Hepatocyte (in vitro differentiated cells): ENCODE results near the gene IL4I1. TPM values are rescaled to one million over a fixed set of nuclear protein-coding genes. Genes with fewer than 3 reads are reported as not detected.

Experiments
- DNase-seq: peaks from one replicate; pipeline ENCODE4 v3.0.0-alpha.2; 2016; ENCODE audit warnings: low spot score
- H2AFZ ChIP-seq: fragments of 200-600 bp; sonication (generic); 2 replicates; pipeline ENCODE4 v1.6.0; 2016; ENCODE audit warnings: antibody characterized with exemption, mild to moderate bottlenecking
- H3K27ac ChIP-seq: fragments of 200-600 bp; sonication (generic); 2 replicates; pipeline ENCODE4 v1.5.1; 2016; ENCODE audit warnings: mild to moderate bottlenecking
- H3K27me3 ChIP-seq: fragments of 200-600 bp; sonication (generic); 2 replicates; pipeline ENCODE4 v1.6.1; 2016
- H3K36me3 ChIP-seq: fragments of 200-600 bp; sonication (generic); replicated peaks from 2 replicates; pipeline ENCODE4 v1.5.1; 2016; ENCODE audit warnings: low read depth; ENCODE audit not compliant: insufficient read depth
- H3K4me1 ChIP-seq: fragments of 200-600 bp; sonication (generic); 2 replicates; pipeline ENCODE4 v1.5.1; 2016; ENCODE audit warnings: mild to moderate bottlenecking, moderate library complexity; ENCODE audit not compliant: insufficient read depth
- H3K4me2 ChIP-seq: fragments of 200-600 bp; sonication (generic); 2 replicates; pipeline ENCODE4 v1.6.0; 2016
- H3K4me3 ChIP-seq: fragments of 200-600 bp; sonication (generic); 2 replicates; pipeline ENCODE4 v1.5.1; 2016; ENCODE audit warnings: mild to moderate bottlenecking
- H3K79me2 ChIP-seq: fragments of 200-600 bp; sonication (generic); 2 replicates; pipeline ENCODE4 v1.6.0; 2017; ENCODE audit warnings: mild to moderate bottlenecking
- H3K9me2 ChIP-seq: fragments of 200-600 bp; sonication (generic); replicated peaks from 2 replicates; pipeline ENCODE4 v1.6.0; 2017; ENCODE audit warnings: mild to moderate bottlenecking; ENCODE audit not compliant: insufficient read depth
- H3K9me3 ChIP-seq: fragments of 200-600 bp; sonication (generic); 2 replicates; pipeline ENCODE4 v1.5.1; 2016; ENCODE audit warnings: low read depth, mild to moderate bottlenecking
- H4K20me1 ChIP-seq: fragments of 200-600 bp; sonication (generic); 2 replicates; pipeline ENCODE4 v1.6.0; 2016; ENCODE audit warnings: mild to moderate bottlenecking; ENCODE audit not compliant: insufficient read depth, poor library complexity, severe bottlenecking
- EZH2 ChIP-seq: fragments of 200-600 bp; sonication (generic); IDR thresholded peaks from 2 replicates; pipeline ENCODE4 v1.6.1; 2016; ENCODE audit warnings: antibody characterized with exemption, mild to moderate bottlenecking, borderline replicate concordance
- EZH2phosphoT487 ChIP-seq: fragments of 200-600 bp; sonication (generic); IDR thresholded peaks from one replicate; pipeline ENCODE4 v1.6.1; 2018; ENCODE audit warnings: antibody characterized with exemption, mild to moderate bottlenecking, low read depth, moderate library complexity; ENCODE audit not compliant: unreplicated experiment, severe bottlenecking
- WGBS: methylation state at CpG from one replicate; pipeline ENCODE4 v1.1.6; 2016; ENCODE audit warnings: low lambda C conversion rate; ENCODE audit errors: missing lambda C conversion rate; 5-methylcytosine and 5-hydroxymethylcytosine counted together
- polyA plus RNA-seq: library from polyadenylated mRNA; unstranded; fragments of >200 nt; fragmentation: Nextera tagmentation; extraction: Ambion mirVana; gene quantifications from 2 replicates; pipeline ENCODE4 v1.2.1, GENCODE V29; 2016
- total RNA-seq: library from RNA; depleted of rRNA; stranded (reverse); fragments of >200 nt; gene quantifications from 2 replicates; pipeline ENCODE4 v1.2.3, GENCODE V29; 2014
- TF ChIP-seq, protein P1 (sequence below): fragments of 200-600 bp; sonication (generic); IDR thresholded peaks from 2 replicates; pipeline ENCODE4 v1.5.1; 2016; ENCODE audit warnings: antibody characterized with exemption, mild to moderate bottlenecking; ENCODE audit not compliant: poor library complexity

IL4I1 gene
- total and polyA plus RNA-seq, 2 experiments from 2014 or later: 0.33 to 0.60 TPM

DNA sequence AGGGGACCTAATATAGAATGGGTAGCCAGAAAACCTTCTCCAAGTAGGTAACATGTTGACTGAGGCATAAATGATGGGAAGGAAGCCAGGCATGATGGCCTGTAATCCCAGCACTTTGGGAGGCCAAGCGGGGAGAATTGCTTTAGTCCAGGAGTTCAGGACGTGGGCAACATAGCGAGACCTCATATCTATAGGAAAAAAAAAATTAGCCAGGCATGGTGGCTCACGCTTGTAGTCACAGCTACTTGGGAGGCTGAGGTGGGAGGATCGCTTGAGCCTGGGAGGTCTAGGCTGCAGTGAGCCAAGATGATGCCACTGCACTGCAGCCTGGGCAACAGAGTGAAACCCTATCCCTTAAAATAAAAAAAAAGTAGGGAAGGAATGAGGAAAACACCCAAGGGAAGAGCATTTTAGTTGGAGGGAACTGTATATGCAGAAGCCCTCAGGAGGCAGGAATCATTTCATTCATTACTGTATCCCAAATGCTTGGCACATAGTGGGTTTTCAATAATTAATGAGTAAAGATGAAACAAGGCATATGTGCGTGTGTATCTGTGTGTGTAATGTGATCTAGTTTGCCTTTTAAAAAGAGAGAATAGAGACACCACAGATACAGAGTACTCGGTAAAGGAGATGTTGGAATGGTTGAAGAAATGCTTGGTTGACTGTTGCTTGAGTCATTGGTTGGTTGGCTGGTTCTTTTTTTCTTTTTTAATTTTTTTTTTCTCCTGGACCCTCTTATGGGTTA is 34.8 kb upstream of the IL4I1 start:
- H3K4me3 ChIP-seq: no peak overlapping the region
- H3K4me1 ChIP-seq: peaks cover 8% of the 10 kb centered on the region
- H3K27me3 ChIP-seq: no peaks in the 10 kb centered on the region
- H3K9me2 ChIP-seq: no peaks in the 10 kb centered on the region
- H3K9me3 ChIP-seq: no peaks in the 10 kb centered on the region
- no peak overlapping the region for H3K27ac ChIP-seq
- no peaks in the 10 kb centered on the region for H3K36me3 ChIP-seq
- H3K4me2 ChIP-seq: no peak overlapping the region
- WGBS: over 99% methylated on average over 7 of the region's 7 CpGs
- TF ChIP-seq EZH2phosphoT487 (no peak), EZH2 (no peak)
- TF ChIP-seq, protein P1, sequence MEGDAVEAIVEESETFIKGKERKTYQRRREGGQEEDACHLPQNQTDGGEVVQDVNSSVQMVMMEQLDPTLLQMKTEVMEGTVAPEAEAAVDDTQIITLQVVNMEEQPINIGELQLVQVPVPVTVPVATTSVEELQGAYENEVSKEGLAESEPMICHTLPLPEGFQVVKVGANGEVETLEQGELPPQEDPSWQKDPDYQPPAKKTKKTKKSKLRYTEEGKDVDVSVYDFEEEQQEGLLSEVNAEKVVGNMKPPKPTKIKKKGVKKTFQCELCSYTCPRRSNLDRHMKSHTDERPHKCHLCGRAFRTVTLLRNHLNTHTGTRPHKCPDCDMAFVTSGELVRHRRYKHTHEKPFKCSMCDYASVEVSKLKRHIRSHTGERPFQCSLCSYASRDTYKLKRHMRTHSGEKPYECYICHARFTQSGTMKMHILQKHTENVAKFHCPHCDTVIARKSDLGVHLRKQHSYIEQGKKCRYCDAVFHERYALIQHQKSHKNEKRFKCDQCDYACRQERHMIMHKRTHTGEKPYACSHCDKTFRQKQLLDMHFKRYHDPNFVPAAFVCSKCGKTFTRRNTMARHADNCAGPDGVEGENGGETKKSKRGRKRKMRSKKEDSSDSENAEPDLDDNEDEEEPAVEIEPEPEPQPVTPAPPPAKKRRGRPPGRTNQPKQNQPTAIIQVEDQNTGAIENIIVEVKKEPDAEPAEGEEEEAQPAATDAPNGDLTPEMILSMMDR: no peak
- DNase-seq: no peak
- H4K20me1 ChIP-seq: no peaks in the 10 kb centered on the region
- H2AFZ ChIP-seq: no peak overlapping the region
- peaks cover 17% of the 10 kb centered on the region for H3K79me2 ChIP-seq

DNA sequence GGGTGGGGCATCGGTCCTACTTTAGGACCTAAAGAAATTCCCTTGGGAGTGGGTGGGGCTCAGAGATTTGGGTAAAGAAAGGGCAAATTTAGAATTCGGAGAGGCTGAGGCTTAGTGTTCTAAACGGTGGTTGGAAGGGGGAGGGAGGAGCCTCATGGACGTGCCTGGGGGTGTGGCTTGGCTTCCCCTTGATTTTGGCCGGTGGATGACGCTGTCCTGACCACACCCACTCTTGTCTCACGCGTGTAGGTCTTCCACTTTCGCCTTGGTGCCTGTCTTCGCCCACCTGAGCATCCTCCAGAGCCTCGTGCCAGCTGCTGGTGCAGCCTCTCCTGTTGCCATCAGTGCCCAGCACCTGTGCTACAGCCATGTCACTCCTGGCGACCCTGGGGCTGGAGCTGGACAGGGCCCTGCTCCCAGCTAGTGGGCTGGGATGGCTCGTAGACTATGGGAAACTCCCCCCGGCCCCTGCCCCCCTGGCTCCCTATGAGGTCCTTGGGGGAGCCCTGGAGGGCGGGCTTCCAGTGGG is 33.9 kb upstream of the IL4I1 start:
- Histone ChIP-seq H4K20me1 (no peaks in the 10 kb centered on the region), H3K9me2 (no peaks in the 10 kb centered on the region), H3K27ac (no peak overlapping the region), H3K27me3 (no peaks in the 10 kb centered on the region), H3K9me3 (no peaks in the 10 kb centered on the region), H3K4me3 (no peak overlapping the region), H3K4me2 (peak overlapping the region; percentile 84), H3K36me3 (no peaks in the 10 kb centered on the region), H3K4me1 (peaks cover 8% of the 10 kb centered on the region), H3K79me2 (peaks cover 26% of the 10 kb centered on the region), H2AFZ (no peak overlapping the region)
- DNase-seq: no peak
- 74% methylated on average over 12 of the region's 15 CpGs for WGBS
- TF ChIP-seq EZH2 (no peak), EZH2phosphoT487 (no peak)
- TF ChIP-seq, protein P1: no peak

DNA sequence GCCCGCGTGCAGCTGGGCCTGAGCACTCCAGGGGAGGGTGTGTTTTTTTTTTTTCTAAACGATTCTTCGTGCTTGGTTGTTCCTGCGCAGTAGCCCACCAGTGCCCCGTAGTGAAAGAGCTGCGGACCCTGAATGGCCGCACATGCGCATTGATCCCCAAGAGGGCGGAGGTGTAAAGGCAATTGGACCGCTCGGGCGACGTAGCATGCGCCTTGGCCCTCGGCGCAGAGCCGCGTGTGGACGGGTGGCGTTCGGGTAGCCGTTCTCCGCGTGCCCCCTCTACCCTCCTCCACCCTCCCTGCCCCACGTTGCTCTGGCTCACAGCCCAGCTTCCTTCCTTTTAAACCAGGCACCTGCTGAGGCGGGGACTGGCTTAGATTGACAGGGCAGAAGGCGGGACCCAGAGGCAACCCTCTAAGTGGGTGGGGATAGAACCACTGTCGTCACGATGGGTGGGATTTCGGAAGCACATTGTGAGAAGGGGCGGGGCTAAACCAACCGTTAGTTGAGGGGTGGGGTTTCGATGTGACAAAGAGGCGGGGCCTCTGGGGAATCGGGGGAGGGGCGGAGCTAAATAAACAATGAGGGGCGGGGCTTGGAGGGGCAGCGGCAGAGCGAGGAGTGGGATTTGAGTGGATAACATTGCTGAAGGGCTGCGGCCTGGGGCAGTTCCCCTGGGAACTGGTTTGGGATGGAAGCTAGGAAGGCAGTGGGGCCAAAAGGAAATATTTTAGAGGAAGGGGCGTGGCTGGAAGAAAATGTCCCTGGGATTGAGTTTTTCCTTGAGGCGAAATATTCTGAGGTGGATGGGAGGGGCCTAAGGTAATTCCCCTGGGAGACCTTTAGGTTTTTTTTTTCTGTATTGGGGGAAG is 33.2 kb upstream of the IL4I1 start:
- peak overlapping the region; percentile 91 for H2AFZ ChIP-seq

More for the DNA sequence above, 33.2 kb upstream of the IL4I1 start:
- H3K9me3 ChIP-seq: no peaks in the 10 kb centered on the region
- TF ChIP-seq, protein P1: no peak
- TF ChIP-seq EZH2: no peak
- no peak for TF ChIP-seq EZH2phosphoT487
- H3K9me2 ChIP-seq: no peaks in the 10 kb centered on the region
- peak overlapping the region; percentile 80 for H3K4me3 ChIP-seq
- H3K79me2 ChIP-seq: peaks cover 33% of the 10 kb centered on the region
- no peaks in the 10 kb centered on the region for H3K27me3 ChIP-seq
- peaks cover 8% of the 10 kb centered on the region for H3K4me1 ChIP-seq
- H3K27ac ChIP-seq: peak overlapping the region; percentile 98
- WGBS: 8% methylated on average over 38 of the region's 43 CpGs
- DNase-seq: peak; percentile 95
- H3K36me3 ChIP-seq: no peaks in the 10 kb centered on the region
- peak overlapping the region; percentile 84 for H3K4me2 ChIP-seq
- H4K20me1 ChIP-seq: no peaks in the 10 kb centered on the region
